Peyer's patch (tissue), 4 donors: ENCODE measurements around the gene NEK2.

Source experiments
- POLR2A ChIP-seq, 2 donors: fragments of 450-650 bp; IDR thresholded peaks; one replicate each; pipeline ENCODE4 v1.5.1; 2017; ENCODE audit warnings: antibody characterized with exemption in 2 of 2, mild to moderate bottlenecking in 2 of 2, moderate library complexity in 2 of 2
- TF ChIP-seq, protein P1 (sequence below), 6 experiments: fragments of 450-650 bp in 4 of 6; fragments of 200-600 bp in 2 of 6; sonication (generic) in 1 of 6; IDR thresholded peaks; one replicate each; pipeline ENCODE4 v1.5.1; 2017 to 2019; ENCODE audit warnings: antibody characterized with exemption in 6 of 6, mild to moderate bottlenecking in 3 of 6, moderate library complexity in 1 of 6

DNA sequence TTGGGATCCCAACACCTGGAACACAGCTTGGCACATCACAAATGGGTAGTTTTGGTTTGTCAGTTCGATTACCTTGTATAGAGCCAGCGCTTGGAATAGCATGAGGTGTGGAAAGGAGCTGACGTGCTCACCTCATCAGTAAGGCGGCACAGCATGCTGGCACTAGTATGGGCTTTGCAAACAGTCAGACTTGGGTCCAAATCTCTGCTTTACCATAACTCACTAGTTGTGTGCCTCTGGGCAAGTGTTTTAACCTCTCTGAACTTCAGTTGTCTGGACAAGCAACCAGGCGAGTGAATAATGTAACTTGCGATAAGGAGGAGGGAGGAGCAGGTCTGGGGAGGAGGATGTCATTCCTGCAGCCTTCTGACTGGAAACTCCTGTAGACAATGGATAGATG, 26.3 kb upstream of the NEK2 start:
- TF ChIP-seq, protein P1, sequence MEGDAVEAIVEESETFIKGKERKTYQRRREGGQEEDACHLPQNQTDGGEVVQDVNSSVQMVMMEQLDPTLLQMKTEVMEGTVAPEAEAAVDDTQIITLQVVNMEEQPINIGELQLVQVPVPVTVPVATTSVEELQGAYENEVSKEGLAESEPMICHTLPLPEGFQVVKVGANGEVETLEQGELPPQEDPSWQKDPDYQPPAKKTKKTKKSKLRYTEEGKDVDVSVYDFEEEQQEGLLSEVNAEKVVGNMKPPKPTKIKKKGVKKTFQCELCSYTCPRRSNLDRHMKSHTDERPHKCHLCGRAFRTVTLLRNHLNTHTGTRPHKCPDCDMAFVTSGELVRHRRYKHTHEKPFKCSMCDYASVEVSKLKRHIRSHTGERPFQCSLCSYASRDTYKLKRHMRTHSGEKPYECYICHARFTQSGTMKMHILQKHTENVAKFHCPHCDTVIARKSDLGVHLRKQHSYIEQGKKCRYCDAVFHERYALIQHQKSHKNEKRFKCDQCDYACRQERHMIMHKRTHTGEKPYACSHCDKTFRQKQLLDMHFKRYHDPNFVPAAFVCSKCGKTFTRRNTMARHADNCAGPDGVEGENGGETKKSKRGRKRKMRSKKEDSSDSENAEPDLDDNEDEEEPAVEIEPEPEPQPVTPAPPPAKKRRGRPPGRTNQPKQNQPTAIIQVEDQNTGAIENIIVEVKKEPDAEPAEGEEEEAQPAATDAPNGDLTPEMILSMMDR (IDR thresholded peaks at IDR 0.05) = no peak
- no peak for TF ChIP-seq POLR2A (IDR thresholded peaks at IDR 0.05)
